PC-3 (cell line): Measurements from ENCODE around the gene USP1. TPM values are rescaled to one million over a fixed set of nuclear protein-coding genes. Genes with fewer than 3 reads are reported as not detected.

Experiments
- ATAC-seq: fragments of 200-7000 bp; cut with Tn5 transposase; 2 replicates; pipeline ENCODE4 v1.9.1; 2020; ENCODE audit warnings: mild to moderate bottlenecking, moderate library complexity
- BruUV-seq: library from RNA; stranded (reverse); fragments of 400-500 nt; replicated peaks from 2 replicates; lab custom pipeline; 2021; lab: Mats Ljungman, UMichigan
- CTCF ChIA-PET: fragments of 300-600 bp; sonication (Branson Sonifier 250); formaldehyde crosslinking; loops from one replicate; lab custom pipeline; 2022; ENCODE audit warnings: antibody characterized with exemption; lab: Charles Lee
- POLR2A ChIA-PET: fragments of 300-600 bp; sonication (Branson Sonifier 250); formaldehyde crosslinking; loops from one replicate; lab custom pipeline; 2022; ENCODE audit warnings: antibody characterized with exemption; ENCODE audit not compliant: unreplicated experiment; lab: Charles Lee
- DNase-seq: peaks from one replicate; pipeline ENCODE4 v3.0.0-alpha.2; 2015
- H2AFZ ChIP-seq: fragments of 300-600 bp; sonication (generic); 2 replicates; pipeline ENCODE4 v1.6.0; 2016; ENCODE audit warnings: antibody characterized with exemption, low read length
- H3F3A ChIP-seq: fragments of 300-600 bp; sonication (generic); one replicate; pipeline ENCODE4 v1.6.0; 2017; ENCODE audit warnings: antibody characterized with exemption, low read length, control low read depth, mild to moderate bottlenecking; ENCODE audit not compliant: unreplicated experiment
- H3K27ac ChIP-seq: fragments of 300-600 bp; sonication (generic); 2 replicates; pipeline ENCODE4 v1.5.1; 2016; ENCODE audit warnings: mild to moderate bottlenecking, low read length
- H3K27me3 ChIP-seq: fragments of 300-600 bp; sonication (generic); 2 replicates; pipeline ENCODE4 v1.6.1; 2016; ENCODE audit warnings: low read length, mixed read lengths
- H3K36me3 ChIP-seq: fragments of 300-600 bp; sonication (generic); 2 replicates; pipeline ENCODE4 v1.6.1; 2016; ENCODE audit warnings: low read depth, mixed run types, low read length, mixed read lengths
- H3K4me1 ChIP-seq: fragments of 300-600 bp; sonication (generic); 2 replicates; pipeline ENCODE4 v1.5.1; 2016; ENCODE audit warnings: low read length; ENCODE audit not compliant: insufficient read depth
- H3K4me2 ChIP-seq: fragments of 300-600 bp; sonication (generic); 2 replicates; pipeline ENCODE4 v1.6.0; 2016; ENCODE audit warnings: low read length
- H3K4me3 ChIP-seq: fragments of 300-600 bp; sonication (generic); 2 replicates; pipeline ENCODE4 v1.5.1; 2016; ENCODE audit warnings: mild to moderate bottlenecking, low read length, mixed read lengths
- H3K79me2 ChIP-seq: fragments of 300-600 bp; sonication (generic); 2 replicates; pipeline ENCODE4 v1.6.1; 2017; ENCODE audit warnings: low read length, mixed read lengths
- H3K9ac ChIP-seq: fragments of 300-600 bp; sonication (generic); 2 replicates; pipeline ENCODE4 v1.6.0; 2016; ENCODE audit warnings: mild to moderate bottlenecking, low read length
- H3K9me2 ChIP-seq: fragments of 300-600 bp; sonication (generic); replicated peaks from 2 replicates; pipeline ENCODE4 v1.6.1; 2016; ENCODE audit warnings: mixed run types, low read length, mixed read lengths
- H3K9me3 ChIP-seq: fragments of 300-600 bp; sonication (generic); 2 replicates; pipeline ENCODE4 v1.6.1; 2016; ENCODE audit warnings: low read length, mixed read lengths
- H4K20me1 ChIP-seq: fragments of 300-600 bp; sonication (generic); 2 replicates; pipeline ENCODE4 v1.6.1; 2016; ENCODE audit warnings: low read length, mixed read lengths
- CTCF ChIP-seq: fragments of 300-600 bp; sonication (generic); conservative IDR thresholded peaks from 2 replicates; pipeline ENCODE4 v1.5.1; 2017; ENCODE audit warnings: antibody characterized with exemption, low read depth, mild to moderate bottlenecking, low read length
- EZH2 ChIP-seq: fragments of 300-600 bp; sonication (generic); IDR thresholded peaks from one replicate; pipeline ENCODE4 v1.6.1; 2017; ENCODE audit warnings: antibody characterized with exemption, mild to moderate bottlenecking, low read length; ENCODE audit not compliant: unreplicated experiment
- EZH2phosphoT487 ChIP-seq: fragments of 300-600 bp; sonication (generic); IDR thresholded peaks from 2 replicates; pipeline ENCODE4 v1.6.1; 2018; ENCODE audit warnings: mild to moderate bottlenecking, antibody characterized with exemption, low read length, borderline replicate concordance
- intact Hi-C: fragments of 100-400 bp; cut with micrococcal nuclease; formaldehyde crosslinking; loops from 2 replicates; pipeline ENCODE4 v1.9.0; 2023
- total RNA-seq: library from RNA; depleted of rRNA; stranded (reverse); fragments of >200 nt; gene quantifications from 2 replicates; pipeline ENCODE4 v1.2.3, GENCODE V29; 2014

The USP1 gene
- total RNA-seq, 1 experiment from 2014 or later = 42.6 TPM

DNA sequence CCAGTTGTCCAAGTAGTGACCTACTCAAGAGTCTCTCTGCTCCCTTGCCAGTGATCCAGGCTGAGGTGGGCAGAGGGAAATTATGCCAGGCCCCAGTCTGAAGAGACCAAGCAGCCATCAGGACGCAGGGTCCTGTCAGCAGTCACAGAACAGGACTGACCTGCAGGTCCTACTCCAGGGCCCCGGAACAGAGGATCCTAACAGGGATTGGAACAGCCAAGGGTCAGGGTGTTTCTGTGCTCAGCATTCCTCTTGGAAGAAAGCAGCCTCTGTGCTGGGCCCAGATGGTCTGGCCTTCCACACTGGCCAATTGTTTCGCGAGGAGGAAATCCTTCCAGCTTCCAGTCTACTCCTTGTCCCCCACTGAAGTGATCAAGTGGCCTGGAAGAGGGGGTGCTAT is 41.6 kb upstream of the USP1 start:
- no peaks in the 10 kb centered on the region for H3K79me2 ChIP-seq
- no peaks in the 10 kb centered on the region for H3K36me3 ChIP-seq
- no peak overlapping the region for H3K4me2 ChIP-seq
- CTCF ChIA-PET = no interaction called here
- no peaks in the 10 kb centered on the region for H3F3A ChIP-seq
- H2AFZ ChIP-seq = no peak overlapping the region
- no peaks in the 10 kb centered on the region for H3K9me2 ChIP-seq
- intact Hi-C loops = no loop called here
- H3K27ac ChIP-seq = no peak overlapping the region
- H3K27me3 ChIP-seq = no peaks in the 10 kb centered on the region
- BruUV-seq = no TSS peak
- H3K4me1 ChIP-seq = no peaks in the 10 kb centered on the region
- POLR2A ChIA-PET = no interaction called here
- DNase-seq (no peak), ATAC-seq (no peak)
- no peak overlapping the region for H3K9ac ChIP-seq
- H3K9me3 ChIP-seq = no peaks in the 10 kb centered on the region
- no peaks in the 10 kb centered on the region for H4K20me1 ChIP-seq
- TF ChIP-seq EZH2phosphoT487 = no peak
- TF ChIP-seq CTCF = no peak
- no peak for TF ChIP-seq EZH2
- no peak overlapping the region for H3K4me3 ChIP-seq

DNA sequence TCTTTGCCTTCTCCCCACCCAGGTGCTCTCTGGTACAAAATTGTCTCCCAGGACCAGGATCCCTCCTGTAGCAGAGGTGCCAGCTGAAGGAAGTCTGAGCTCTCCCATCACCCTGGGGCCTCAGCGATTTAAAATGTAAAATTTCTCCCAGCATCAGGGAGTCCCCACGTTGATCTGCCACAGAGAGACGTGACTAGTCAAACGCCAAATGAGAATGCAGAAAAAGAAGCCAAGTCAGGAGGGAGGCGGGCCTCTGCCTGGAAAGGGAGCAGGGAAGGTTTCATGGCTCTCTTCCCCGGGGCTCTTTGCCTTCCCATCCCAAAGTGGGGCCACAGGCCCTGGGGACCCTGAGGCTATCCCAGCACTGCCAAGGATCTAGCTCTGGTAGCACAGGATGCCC is 40.0 kb upstream of the USP1 start:
- no peaks in the 10 kb centered on the region for H3K27me3 ChIP-seq
- H3F3A ChIP-seq = no peaks in the 10 kb centered on the region
- no peaks in the 10 kb centered on the region for H3K4me1 ChIP-seq
- ATAC-seq = no peak
- DNase-seq = no peak
- no peak overlapping the region for H3K9ac ChIP-seq
- intact Hi-C loops = no loop called here
- H3K4me2 ChIP-seq = no peak overlapping the region
- no peaks in the 10 kb centered on the region for H3K36me3 ChIP-seq
- BruUV-seq = no TSS peak
- no peak overlapping the region for H3K27ac ChIP-seq
- ChIA-PET CTCF (no interaction called here), POLR2A (no interaction called here)
- no peaks in the 10 kb centered on the region for H3K9me2 ChIP-seq
- no peak overlapping the region for H2AFZ ChIP-seq
- no peaks in the 10 kb centered on the region for H3K9me3 ChIP-seq
- no peaks in the 10 kb centered on the region for H3K79me2 ChIP-seq
- no peaks in the 10 kb centered on the region for H4K20me1 ChIP-seq
- TF ChIP-seq EZH2phosphoT487 (no peak), EZH2 (no peak), CTCF (no peak)
- H3K4me3 ChIP-seq = no peak overlapping the region

- no peaks in the 10 kb centered on the region for H3K36me3 ChIP-seq
- CTCF ChIA-PET = no interaction called here
- H2AFZ ChIP-seq = no peak overlapping the region
- H3F3A ChIP-seq = no peaks in the 10 kb centered on the region
- POLR2A ChIA-PET = no interaction called here
- H3K4me2 ChIP-seq = no peak overlapping the region
- H3K27ac ChIP-seq = no peak overlapping the region
- no peaks in the 10 kb centered on the region for H3K9me3 ChIP-seq
- DNase-seq (no peak), ATAC-seq (no peak)
- no peaks in the 10 kb centered on the region for H3K9me2 ChIP-seq
- no peak overlapping the region for H3K9ac ChIP-seq
- H3K27me3 ChIP-seq = no peaks in the 10 kb centered on the region
- H3K79me2 ChIP-seq = no peaks in the 10 kb centered on the region
- BruUV-seq = no TSS peak
- TF ChIP-seq EZH2 = no peak
- TF ChIP-seq EZH2phosphoT487 = no peak
- TF ChIP-seq CTCF = no peak
- H4K20me1 ChIP-seq = no peaks in the 10 kb centered on the region
- intact Hi-C loops = no loop called here
- H3K4me3 ChIP-seq = no peak overlapping the region
- no peaks in the 10 kb centered on the region for H3K4me1 ChIP-seq
These were observed 39.5 kb upstream of the USP1 start for GRCh38 chr1:62397301-62397700.
